K562 (cell line): ENCODE measurements around the gene JAG2.

Experiments used
- GABPA ChIP-seq: fragments of 200-800 bp; sonication (Bioruptor generic); conservative IDR thresholded peaks from 2 replicates; pipeline ENCODE4 v1.6.1; 2016; ENCODE audit warnings: low read depth, missing genetic modification characterization, missing compliant biosample characterization
- RBM25 ChIP-seq: fragments of 200-400 bp; formaldehyde crosslinking; IDR thresholded peaks from 2 replicates; pipeline ENCODE4 v1.6.1; 2018; ENCODE audit warnings: low read length, low read depth, moderate library complexity; ENCODE audit not compliant: severe bottlenecking
- SP1 ChIP-seq: sonication (generic); formaldehyde crosslinking; IDR thresholded peaks from 2 replicates; pipeline ENCODE4 v1.8.1; 2022; ENCODE audit warnings: mild to moderate bottlenecking, missing genetic modification reagents

DNA sequence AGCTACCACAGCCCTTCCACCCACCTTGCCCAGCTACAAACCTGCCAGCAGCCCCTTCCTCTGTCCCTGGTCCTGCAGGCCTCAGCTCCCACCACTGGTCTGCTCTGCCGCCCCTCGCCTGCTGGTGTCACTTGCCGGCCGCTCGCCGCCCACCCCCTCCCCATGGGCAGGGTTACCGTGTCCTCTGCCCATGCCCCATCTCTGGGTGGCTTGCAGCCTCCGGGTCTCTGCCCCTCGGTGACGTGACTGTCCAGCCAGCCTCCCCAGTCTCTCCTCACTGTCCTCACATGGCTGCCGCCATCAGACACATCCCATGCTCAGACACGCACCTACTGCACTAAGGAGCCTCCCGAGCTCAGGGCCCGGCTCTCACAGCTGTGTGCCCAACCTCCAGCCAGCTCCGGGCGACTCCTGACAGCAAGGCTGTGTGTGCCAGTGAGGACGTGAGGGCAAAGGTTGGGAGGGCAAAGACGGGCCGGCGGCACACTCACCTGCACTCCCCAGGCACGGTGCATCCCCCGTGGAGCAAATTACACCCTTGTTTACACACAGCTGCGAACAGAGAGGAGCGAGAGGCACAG lies 13.4 kb downstream of the JAG2 start:
- TF ChIP-seq RBM25 = no peak
- no peak for TF ChIP-seq GABPA
- no peak for TF ChIP-seq SP1 (CRISPR knock-in tag)
